HG03457 (cell line): ENCODE measurements around the gene SAMM50.

Source experiments
- ATAC-seq: cut with Tn5 transposase; IDR thresholded peaks from one replicate; pipeline ENCODE4 v1.9.1; 2021; ENCODE audit warnings: moderate number of reproducible peaks; ENCODE audit not compliant: unreplicated experiment

SAMM50 gene

GRCh38 chr22:43976861-43977795 is 21.9 kb downstream of the SAMM50 start:
- no peak for ATAC-seq

- no peak for ATAC-seq
Measured at GRCh38 chr22:43978558-43978957, 23.3 kb downstream of the SAMM50 start.

- no peak for ATAC-seq
Measured at GRCh38 chr22:43980579-43980978, 25.3 kb downstream of the SAMM50 start.

GRCh38 chr22:43980996-43981395 is 25.8 kb downstream of the SAMM50 start:
- no peak for ATAC-seq

- ATAC-seq: no peak
Measured at GRCh38 chr22:43983808-43984207, 28.6 kb downstream of the SAMM50 start.

GRCh38 chr22:43985532-43985931 is 30.3 kb downstream of the SAMM50 start:
- no peak for ATAC-seq

- ATAC-seq: no peak
Measured at GRCh38 chr22:43988116-43988820, 33.0 kb downstream of the SAMM50 start.

- ATAC-seq: no peak
Measured at GRCh38 chr22:43988960-43989359, 33.7 kb downstream of the SAMM50 start.

- no peak for ATAC-seq
Measured at GRCh38 chr22:43990044-43990443, 34.8 kb downstream of the SAMM50 start.

GRCh38 chr22:43991316-43992020 is 36.2 kb downstream of the SAMM50 start:
- no peak for ATAC-seq

- ATAC-seq: no peak
Measured at GRCh38 chr22:43992331-43992821, 37.1 kb downstream of the SAMM50 start.

GRCh38 chr22:43993072-43993760 is 38.0 kb downstream of the SAMM50 start:
- ATAC-seq: no peak

GRCh38 chr22:43994006-43994405 is 38.8 kb downstream of the SAMM50 start:
- ATAC-seq: no peak

- ATAC-seq: no peak
Measured at GRCh38 chr22:43994416-43994815, 39.2 kb downstream of the SAMM50 start.

GRCh38 chr22:43995057-43995685 is 39.9 kb downstream of the SAMM50 start:
- no peak for ATAC-seq

GRCh38 chr22:43995798-43996169 is 40.5 kb downstream of the SAMM50 start:
- no peak for ATAC-seq

- ATAC-seq: no peak
Measured at GRCh38 chr22:43996170-43996980, 41.1 kb downstream of the SAMM50 start.

- ATAC-seq: no peak
Measured at GRCh38 chr22:43996981-43997265, 41.7 kb downstream of the SAMM50 start.

- no peak for ATAC-seq
Measured at GRCh38 chr22:43998679-43999264, 43.5 kb downstream of the SAMM50 start.
